Endothelial cell of umbilical vein (primary cell): Measurements from ENCODE around the gene PRR20C. TPM values are rescaled to one million over a fixed set of nuclear protein-coding genes. Genes with fewer than 3 reads are reported as not detected.
"Not testable (repeated sequence)": the region's sequence is repeated elsewhere in the genome, so short reads cannot be mapped to it uniquely, and the experiment has no call there.

Experiments used
- BruUV-seq: library from RNA; stranded (reverse); fragments of 400-500 nt; replicated peaks from 2 replicates; lab custom pipeline; 2021; lab: Mats Ljungman, UMichigan
- CTCF ChIA-PET: fragments of 300-600, 350-600 bp; sonication (Branson Sonifier 250); formaldehyde crosslinking; loops from one replicate; lab custom pipeline; 2021; ENCODE audit warnings: antibody characterized with exemption, inconsistent platforms; lab: Charles Lee
- POLR2A ChIA-PET: fragments of 300-600, 350-600 bp; sonication (Branson Sonifier 250); formaldehyde crosslinking; loops from one replicate; lab custom pipeline; 2021; ENCODE audit warnings: antibody characterized with exemption, inconsistent platforms; lab: Charles Lee
- DNase-seq: peaks from one replicate; pipeline ENCODE4 v3.0.0-alpha.2; 2011; ENCODE audit warnings: low read depth, low spot score
- FAIRE-seq: peaks from 2 replicates; lab custom pipeline; 2011; peaks lifted over from hg19 to GRCh38; lab: Jason Lieb, UNC
- H2AFZ ChIP-seq: 2 replicates; pipeline ENCODE4 v1.6.0; 2012; ENCODE audit warnings: low read depth, low read length, control low read depth, inconsistent platforms
- H3K27ac ChIP-seq: 2 replicates; pipeline ENCODE4 v1.5.1; 2011; ENCODE audit warnings: low read depth, mild to moderate bottlenecking, control low read depth, low read length, moderate library complexity; ENCODE audit not compliant: insufficient read depth
- H3K27me3 ChIP-seq, 2 experiments: 2 replicates each; pipeline versions ENCODE4 v1.6.0 to v1.6.1; 2011; ENCODE audit warnings: low read length in 2 of 2, mixed read lengths in 1 of 2; ENCODE audit not compliant: control insufficient read depth in 2 of 2, insufficient read depth in 2 of 2
- H3K36me3 ChIP-seq, 2 experiments: 2 replicates in 1 of 2; 3 replicates in 1 of 2; pipeline ENCODE4 v1.5.1; 2011; ENCODE audit warnings: low read length in 2 of 2, mild to moderate bottlenecking in 1 of 2, moderate library complexity in 1 of 2; ENCODE audit not compliant: control insufficient read depth in 2 of 2, insufficient read depth in 2 of 2; ENCODE audit errors: extremely low read depth in 1 of 2
- H3K4me1 ChIP-seq: 3 replicates; pipeline ENCODE4 v1.5.1; 2011; ENCODE audit warnings: mild to moderate bottlenecking, low read length; ENCODE audit not compliant: control insufficient read depth, insufficient read depth; ENCODE audit errors: extremely low read depth
- H3K4me2 ChIP-seq: 2 replicates; pipeline ENCODE4 v1.6.1; 2011; ENCODE audit warnings: low read length, control low read depth, mixed read lengths; ENCODE audit not compliant: insufficient read depth
- H3K4me3 ChIP-seq, 3 experiments: fragments of 200-600 bp in 1 of 3; sonication (generic), shearing (Covaris generic) in 1 of 3; replicated peaks in 1 of 3; 2 replicates each; pipeline ENCODE4 v1.5.1; 2011 to 2016; ENCODE audit warnings: control low read depth in 3 of 3, low read length in 3 of 3, mild to moderate bottlenecking in 2 of 3, inconsistent platforms in 1 of 3, low read depth in 1 of 3, moderate library complexity in 1 of 3; ENCODE audit not compliant: insufficient read depth in 1 of 3
- H3K79me2 ChIP-seq: 2 replicates; pipeline ENCODE4 v1.6.0; 2012; ENCODE audit warnings: low read length, inconsistent platforms; ENCODE audit not compliant: control insufficient read depth, insufficient read depth
- H3K9ac ChIP-seq: replicated peaks from 2 replicates; pipeline ENCODE3; 2011; ENCODE audit warnings: low read length, control low read depth; ENCODE audit not compliant: insufficient read depth; ENCODE audit errors: extremely low read depth
- H3K9me1 ChIP-seq: replicated peaks from 3 replicates; pipeline ENCODE4 v1.6.0; 2011; ENCODE audit warnings: mild to moderate bottlenecking, low read length; ENCODE audit not compliant: control insufficient read depth, insufficient read depth; ENCODE audit errors: extremely low read depth
- H3K9me3 ChIP-seq: replicated peaks from 2 replicates; pipeline ENCODE4 v1.5.1; 2012; ENCODE audit warnings: low read length, inconsistent platforms; ENCODE audit not compliant: control insufficient read depth, insufficient read depth
- H4K20me1 ChIP-seq: replicated peaks from 2 replicates; pipeline ENCODE3; 2011; ENCODE audit warnings: mild to moderate bottlenecking, low read length; ENCODE audit not compliant: control insufficient read depth, insufficient read depth; ENCODE audit errors: extremely low read depth
- EZH2 ChIP-seq: IDR thresholded peaks from 2 replicates; pipeline ENCODE4 v1.6.1; 2012; ENCODE audit warnings: borderline replicate concordance, low read depth, mild to moderate bottlenecking, moderate library complexity, low read length, inconsistent platforms; ENCODE audit not compliant: severe bottlenecking
- MYC ChIP-seq: IDR thresholded peaks from one replicate; pipeline ENCODE4 v1.6.1; 2011; ENCODE audit warnings: mild to moderate bottlenecking, low read depth, low read length
- POLR2AphosphoS5 ChIP-seq: IDR thresholded peaks from 2 replicates; pipeline ENCODE4 v1.6.1; 2012; ENCODE audit warnings: low read depth, mild to moderate bottlenecking, control low read depth, low read length, moderate library complexity; ENCODE audit not compliant: insufficient read depth
- dilution Hi-C: fragments of 300-500 bp; cut with MboI; formaldehyde crosslinking; loops from one replicate; pipeline ENCODE4 v1.15.0; 2019; ENCODE audit warnings: low sequenced_read_pairs; ENCODE audit not compliant: extremely low pct_ligation_motif_present
- intact Hi-C: fragments of 100-400 bp; cut with micrococcal nuclease; formaldehyde crosslinking; loops from one replicate; pipeline ENCODE4 v1.10.0; 2022
- polyA plus RNA-seq, 4 experiments: library from polyadenylated mRNA; depleted of rRNA in 3 of 4; stranded (reverse) in 3 of 4; unstranded in 1 of 4; fragments of >200 nt; gene quantifications; 2 replicates each; pipeline versions ENCODE4 v1.2.1 to v1.2.3, GENCODE V29; 2011 to 2012; ENCODE audit warnings: missing spikeins in 1 of 4
- total RNA-seq: library from RNA; stranded (reverse); gene quantifications from 2 replicates; pipeline ENCODE4 v1.2.3, GENCODE V29; 2021
- TF ChIP-seq, protein P1 (sequence below), 2 donors: IDR thresholded peaks; 1 replicate in 1 of 2; 2 replicates in 1 of 2; pipeline ENCODE4 v1.5.1; 2011; ENCODE audit warnings: low read length in 2 of 2, mild to moderate bottlenecking in 2 of 2, moderate library complexity in 2 of 2, control low read depth in 1 of 2, inconsistent platforms in 1 of 2, low read depth in 1 of 2; ENCODE audit not compliant: insufficient read depth in 1 of 2; ENCODE audit errors: extremely low read depth in 1 of 2
- TF ChIP-seq, protein P2 (sequence below): IDR thresholded peaks from 2 replicates; pipeline ENCODE4 v1.6.1; 2011; ENCODE audit not compliant: insufficient read depth, insufficient read length

PRR20C gene
- total and polyA plus RNA-seq, 2 donors (not counting 3 experiments of a cell fraction or from before 2014, with no cell fraction given): not detected

DNA sequence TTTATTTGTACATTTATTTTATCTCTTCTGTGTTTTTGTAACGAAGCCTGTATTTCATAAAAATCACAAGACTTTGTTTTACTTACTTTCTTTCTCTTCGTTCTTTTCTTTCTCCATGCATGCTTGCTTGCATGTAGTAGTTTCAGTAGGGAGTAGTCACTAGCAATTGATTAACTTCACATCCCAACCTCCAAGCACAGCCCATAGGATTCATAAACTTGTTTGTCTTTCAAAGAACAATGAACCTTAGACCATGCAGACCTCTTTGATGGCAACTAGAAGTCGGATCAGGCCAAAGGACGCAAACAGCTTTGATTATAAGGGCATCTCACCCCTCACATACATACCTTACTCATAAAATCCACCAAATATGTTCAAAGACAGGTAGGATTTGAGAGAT lies 16.3 kb upstream of the PRR20C start:
- H3K36me3 ChIP-seq: no peaks in the 10 kb centered on the region
- dilution Hi-C loops (no loop called here), intact Hi-C loops (no loop called here)
- H3K27me3 ChIP-seq: no peaks in the 10 kb centered on the region
- ChIA-PET CTCF (no interaction called here), POLR2A (no interaction called here)
- DNase-seq: no peak
- H3K27ac ChIP-seq: no peak overlapping the region
- no TSS peak for BruUV-seq
- no peaks in the 10 kb centered on the region for H3K9me1 ChIP-seq
- H3K4me3 ChIP-seq: no peak overlapping the region
- no peak for FAIRE-seq
- no peaks in the 10 kb centered on the region for H3K79me2 ChIP-seq
- no peak overlapping the region for H3K9ac ChIP-seq
- no peaks in the 10 kb centered on the region for H3K4me1 ChIP-seq
- no peaks in the 10 kb centered on the region for H3K9me3 ChIP-seq
- H3K4me2 ChIP-seq: no peak overlapping the region
- TF ChIP-seq EZH2: no peak
- TF ChIP-seq, protein P1, sequence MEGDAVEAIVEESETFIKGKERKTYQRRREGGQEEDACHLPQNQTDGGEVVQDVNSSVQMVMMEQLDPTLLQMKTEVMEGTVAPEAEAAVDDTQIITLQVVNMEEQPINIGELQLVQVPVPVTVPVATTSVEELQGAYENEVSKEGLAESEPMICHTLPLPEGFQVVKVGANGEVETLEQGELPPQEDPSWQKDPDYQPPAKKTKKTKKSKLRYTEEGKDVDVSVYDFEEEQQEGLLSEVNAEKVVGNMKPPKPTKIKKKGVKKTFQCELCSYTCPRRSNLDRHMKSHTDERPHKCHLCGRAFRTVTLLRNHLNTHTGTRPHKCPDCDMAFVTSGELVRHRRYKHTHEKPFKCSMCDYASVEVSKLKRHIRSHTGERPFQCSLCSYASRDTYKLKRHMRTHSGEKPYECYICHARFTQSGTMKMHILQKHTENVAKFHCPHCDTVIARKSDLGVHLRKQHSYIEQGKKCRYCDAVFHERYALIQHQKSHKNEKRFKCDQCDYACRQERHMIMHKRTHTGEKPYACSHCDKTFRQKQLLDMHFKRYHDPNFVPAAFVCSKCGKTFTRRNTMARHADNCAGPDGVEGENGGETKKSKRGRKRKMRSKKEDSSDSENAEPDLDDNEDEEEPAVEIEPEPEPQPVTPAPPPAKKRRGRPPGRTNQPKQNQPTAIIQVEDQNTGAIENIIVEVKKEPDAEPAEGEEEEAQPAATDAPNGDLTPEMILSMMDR (IDR thresholded peaks at IDR 0.05; ENCODE audit: extremely low read depth in 1 of 2, insufficient read depth in 1 of 2, low read depth in 1 of 2, low read length in 2 of 2): no peak
- H2AFZ ChIP-seq: no peak overlapping the region
- H4K20me1 ChIP-seq: no peaks in the 10 kb centered on the region

DNA sequence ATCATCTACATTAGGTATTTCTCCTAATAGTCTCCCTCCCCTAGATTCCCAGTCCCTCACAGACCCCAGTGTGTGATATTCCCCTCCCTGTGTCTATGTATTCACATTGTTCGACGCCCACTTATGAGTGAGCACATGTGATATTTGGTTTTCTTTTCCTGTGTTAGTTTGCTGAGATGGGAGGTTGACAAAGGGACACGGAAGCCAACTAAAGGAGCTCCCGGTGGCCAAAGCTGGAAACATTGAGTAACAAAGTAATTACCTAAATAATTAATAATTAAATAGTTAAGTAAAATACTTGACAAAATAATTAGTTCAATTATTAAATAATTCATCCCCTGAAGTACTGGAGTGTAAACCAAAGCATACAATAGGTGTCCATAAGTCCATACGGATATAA lies 14.9 kb upstream of the PRR20C start:
- Histone ChIP-seq H3K79me2 (no peaks in the 10 kb centered on the region), H3K9me1 (no peaks in the 10 kb centered on the region), H3K27ac (no peak overlapping the region), H3K4me1 (no peaks in the 10 kb centered on the region), H3K36me3 (no peaks in the 10 kb centered on the region), H3K9ac (no peak overlapping the region), H3K9me3 (no peaks in the 10 kb centered on the region), H3K4me3 (no peak overlapping the region), H4K20me1 (no peaks in the 10 kb centered on the region), H3K27me3 (no peaks in the 10 kb centered on the region), H3K4me2 (no peak overlapping the region), H2AFZ (no peak overlapping the region)
- TF ChIP-seq MYC: no peak
- TF ChIP-seq, protein P2, sequence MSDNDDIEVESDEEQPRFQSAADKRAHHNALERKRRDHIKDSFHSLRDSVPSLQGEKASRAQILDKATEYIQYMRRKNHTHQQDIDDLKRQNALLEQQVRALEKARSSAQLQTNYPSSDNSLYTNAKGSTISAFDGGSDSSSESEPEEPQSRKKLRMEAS: no peak
- TF ChIP-seq POLR2AphosphoS5: no peak
- ChIA-PET POLR2A (no interaction called here), CTCF (no interaction called here)
- DNase-seq (no peak), FAIRE-seq (no peak)
- BruUV-seq: no TSS peak
- intact Hi-C loops (no loop called here), dilution Hi-C loops (no loop called here)

DNA sequence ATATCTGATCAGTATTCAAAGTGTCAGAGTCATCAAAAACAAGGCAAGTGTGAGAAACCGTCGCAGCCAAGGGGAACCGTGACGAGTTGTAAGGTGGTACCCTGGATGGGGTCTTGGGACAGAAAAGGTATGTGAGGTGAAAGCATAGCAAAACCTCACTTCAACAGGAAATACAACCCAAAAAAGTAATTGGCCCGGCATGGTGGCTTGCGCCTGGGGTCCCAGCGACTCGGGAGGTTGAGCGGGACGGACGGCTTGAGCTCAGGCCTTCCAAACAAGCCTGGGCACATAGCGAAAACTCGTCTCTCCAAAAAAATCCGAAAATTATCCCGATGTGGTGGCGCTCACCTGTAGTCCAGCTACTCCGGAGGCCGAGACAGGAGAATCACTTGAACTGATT lies 14.1 kb upstream of the PRR20C start:
- H3K27ac ChIP-seq, BruUV-seq, FAIRE-seq, H3K79me2 ChIP-seq, H3K9me1 ChIP-seq, CTCF ChIA-PET, H3K27me3 ChIP-seq, H3K4me1 ChIP-seq, H3K36me3 ChIP-seq, H3K4me3 ChIP-seq, H3K9me3 ChIP-seq, H3K4me2 ChIP-seq, H4K20me1 ChIP-seq, POLR2A ChIA-PET, H2AFZ ChIP-seq, H3K9ac ChIP-seq, DNase-seq, intact Hi-C loops, dilution Hi-C loops: not testable (repeated sequence)
